HepG2 (cell line): Measurements from ENCODE around the gene VRK3. TPM values are rescaled to one million over a fixed set of nuclear protein-coding genes. Genes with fewer than 3 reads are reported as not detected.
A peak's percentile ranks its signal among the peaks of the same experiment; 100 is the strongest.

Source experiments
- AFF4 ChIP-seq: sonication (generic); formaldehyde crosslinking; IDR thresholded peaks from 2 replicates; pipeline ENCODE4 v1.4.0; 2020; ENCODE audit warnings: missing genetic modification reagents
- ARID2 ChIP-seq: sonication (generic); formaldehyde crosslinking; IDR thresholded peaks from 2 replicates; pipeline ENCODE4 v1.8.1; 2022; ENCODE audit warnings: mild to moderate bottlenecking, missing genetic modification reagents, borderline replicate concordance
- GABPB1 ChIP-seq: IDR thresholded peaks from 2 replicates; pipeline ENCODE4 v1.6.1; 2016; ENCODE audit warnings: mild to moderate bottlenecking, missing genetic modification reagents, moderate library complexity, missing compliant biosample characterization
- HHEX ChIP-seq: IDR thresholded peaks from 2 replicates; pipeline ENCODE4 v1.6.1; 2016; ENCODE audit warnings: control low read depth
- HNF1A ChIP-seq, 2 experiments: sonication (generic) in 1 of 2; formaldehyde crosslinking in 1 of 2; IDR thresholded peaks; 2 replicates each; pipeline versions ENCODE4 v1.4.0 to v1.6.1; 2016 to 2020; ENCODE audit warnings: borderline replicate concordance in 1 of 2, low read depth in 1 of 2, mild to moderate bottlenecking in 1 of 2, missing genetic modification reagents in 1 of 2
- MED1 ChIP-seq: sonication (generic); formaldehyde crosslinking; IDR thresholded peaks from 2 replicates; pipeline ENCODE4 v1.4.0; 2020; ENCODE audit warnings: missing genetic modification reagents
- RBFOX2 ChIP-seq: fragments of 200-400 bp; formaldehyde crosslinking; IDR thresholded peaks from 2 replicates; pipeline ENCODE4 v1.6.1; 2017; ENCODE audit warnings: low read depth, mild to moderate bottlenecking, low read length
- SIX4 ChIP-seq: sonication (generic); formaldehyde crosslinking; IDR thresholded peaks from 2 replicates; pipeline ENCODE4 v1.4.0; 2020; ENCODE audit warnings: missing genetic modification reagents
- TRIM22 ChIP-seq: fragments of 450-650 bp; IDR thresholded peaks from 2 replicates; pipeline ENCODE4 v1.6.1; 2017
- TRIM24 ChIP-seq: sonication (generic); formaldehyde crosslinking; IDR thresholded peaks from 2 replicates; pipeline ENCODE4 v1.8.0; 2022; ENCODE audit warnings: mild to moderate bottlenecking, missing genetic modification reagents
- ZNF136 ChIP-seq: sonication (generic); formaldehyde crosslinking; IDR thresholded peaks from 2 replicates; pipeline ENCODE4 v1.8.1; 2022; ENCODE audit warnings: low read depth, mild to moderate bottlenecking, moderate library complexity, missing genetic modification reagents
- ZNF234 ChIP-seq: sonication (generic); formaldehyde crosslinking; conservative IDR thresholded peaks from 2 replicates; pipeline ENCODE4 v1.5.1; 2020; ENCODE audit warnings: mild to moderate bottlenecking, missing genetic modification reagents
- ZNF24 ChIP-seq: fragments of 450-650 bp; IDR thresholded peaks from 2 replicates; pipeline ENCODE4 v1.6.1; 2017; ENCODE audit warnings: antibody characterized with exemption, mild to moderate bottlenecking
- ZNF850 ChIP-seq: sonication (generic); formaldehyde crosslinking; conservative IDR thresholded peaks from 2 replicates; pipeline ENCODE4 v1.9.0; 2021; ENCODE audit warnings: mild to moderate bottlenecking, missing genetic modification reagents
- polyA plus RNA-seq, 8 experiments: library from polyadenylated mRNA; depleted of rRNA in 3 of 8; stranded (reverse) in 7 of 8; unstranded in 1 of 8; fragments of >200 nt; fragmentation: Illumina TruSeq in 4 of 8; extraction: Trizol in 4 of 8; gene quantifications; 2 replicates each; pipeline versions ENCODE4 v1.2.1 to v1.2.3, GENCODE V29; 2011 to 2016; ENCODE audit warnings: low read depth in 4 of 8, missing spikeins in 1 of 8, mixed read lengths in 1 of 8; ENCODE audit not compliant: insufficient read depth in 1 of 8
- total RNA-seq, 5 experiments: library from RNA; depleted of rRNA; stranded (reverse); fragments of >200 nt; fragmentation: Illumina TruSeq; extraction: Trizol; gene quantifications; 2 replicates each; pipeline ENCODE4 v1.2.3, GENCODE V29; 2016; ENCODE audit warnings: low read depth in 1 of 5
- TF ChIP-seq, protein P1 (sequence below): sonication (generic); formaldehyde crosslinking; IDR thresholded peaks from 2 replicates; pipeline ENCODE4 v1.4.0; 2020; ENCODE audit warnings: missing genetic modification reagents
- TF ChIP-seq, protein P2 (sequence below): sonication (generic); formaldehyde crosslinking; IDR thresholded peaks from 2 replicates; pipeline ENCODE4 v1.4.0; 2020; ENCODE audit warnings: low read depth, mild to moderate bottlenecking, missing genetic modification reagents

Gene VRK3
- total and polyA plus RNA-seq, 2 of the 13 experiments (the other 11 are each of a cell fraction or from before 2014, with no cell fraction given): 23.8 to 28.3 TPM

DNA sequence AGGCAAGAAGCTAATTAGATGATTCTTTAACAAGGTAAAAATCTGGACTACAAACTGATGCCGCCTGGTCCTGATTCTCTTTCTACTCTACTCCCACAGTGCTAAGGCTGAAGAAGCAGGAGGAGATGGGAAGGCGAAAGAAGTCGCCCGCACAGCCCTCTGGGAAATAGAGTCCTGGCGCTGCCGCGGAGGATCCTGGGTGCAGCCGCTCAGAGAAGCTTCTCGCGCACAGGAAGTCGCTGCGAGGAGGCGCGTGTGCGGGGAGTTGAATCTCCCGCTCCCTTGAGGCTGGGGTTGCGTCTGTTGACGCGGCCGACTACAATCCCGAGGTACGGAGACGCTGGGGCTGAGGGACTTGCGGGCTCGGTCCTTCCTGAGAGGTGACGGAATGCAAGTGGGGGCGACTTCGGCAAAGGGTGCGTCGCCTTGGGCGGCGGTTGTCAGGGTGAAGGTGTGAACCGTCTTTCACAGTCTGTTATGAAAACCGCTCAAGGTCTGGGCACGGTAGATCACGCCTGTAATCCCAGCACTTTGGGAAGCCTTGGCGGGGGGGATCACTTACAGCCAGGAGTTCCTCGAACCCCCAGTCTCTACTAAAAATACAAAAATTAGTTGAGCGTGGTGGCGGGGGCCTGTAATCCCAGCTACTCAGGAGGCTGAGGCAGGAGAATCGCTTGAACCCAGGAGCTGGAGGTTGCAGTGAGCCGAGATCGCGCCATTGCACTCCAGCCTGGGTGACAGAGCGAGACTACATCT is 800 bp upstream of the VRK3 start, which contains the start of gene ZNF473 (continued):
- TF ChIP-seq AFF4 (CRISPR knock-in tag) (no peak), MED1 (peak; percentile 80), TRIM22 (no peak), TRIM24 (CRISPR knock-in tag) (no peak), RBFOX2 (peak; percentile 54; the same call in 1 of the 2 replicates), ZNF850 (no peak), ZNF24 (no peak), GABPB1 (CRISPR knock-in tag) (peak; percentile 95), HHEX (no peak), ZNF136 (no peak), ARID2 (peak; percentile 84; the same call in 1 of the 2 replicates), HNF1A (IDR thresholded peaks at IDR 0.05; ENCODE audit: low read depth) (no peak), HNF1A (CRISPR knock-in tag; IDR thresholded peaks at IDR 0.05; ENCODE audit: borderline replicate concordance) (peak; percentile 76), SIX4 (peak; percentile 86), ZNF234 (CRISPR knock-in tag) (no peak)
- TF ChIP-seq, protein P1, sequence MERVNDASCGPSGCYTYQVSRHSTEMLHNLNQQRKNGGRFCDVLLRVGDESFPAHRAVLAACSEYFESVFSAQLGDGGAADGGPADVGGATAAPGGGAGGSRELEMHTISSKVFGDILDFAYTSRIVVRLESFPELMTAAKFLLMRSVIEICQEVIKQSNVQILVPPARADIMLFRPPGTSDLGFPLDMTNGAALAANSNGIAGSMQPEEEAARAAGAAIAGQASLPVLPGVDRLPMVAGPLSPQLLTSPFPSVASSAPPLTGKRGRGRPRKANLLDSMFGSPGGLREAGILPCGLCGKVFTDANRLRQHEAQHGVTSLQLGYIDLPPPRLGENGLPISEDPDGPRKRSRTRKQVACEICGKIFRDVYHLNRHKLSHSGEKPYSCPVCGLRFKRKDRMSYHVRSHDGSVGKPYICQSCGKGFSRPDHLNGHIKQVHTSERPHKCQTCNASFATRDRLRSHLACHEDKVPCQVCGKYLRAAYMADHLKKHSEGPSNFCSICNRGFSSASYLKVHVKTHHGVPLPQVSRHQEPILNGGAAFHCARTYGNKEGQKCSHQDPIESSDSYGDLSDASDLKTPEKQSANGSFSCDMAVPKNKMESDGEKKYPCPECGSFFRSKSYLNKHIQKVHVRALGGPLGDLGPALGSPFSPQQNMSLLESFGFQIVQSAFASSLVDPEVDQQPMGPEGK (CRISPR knock-in tag): peak; percentile 30
- TF ChIP-seq, protein P2, sequence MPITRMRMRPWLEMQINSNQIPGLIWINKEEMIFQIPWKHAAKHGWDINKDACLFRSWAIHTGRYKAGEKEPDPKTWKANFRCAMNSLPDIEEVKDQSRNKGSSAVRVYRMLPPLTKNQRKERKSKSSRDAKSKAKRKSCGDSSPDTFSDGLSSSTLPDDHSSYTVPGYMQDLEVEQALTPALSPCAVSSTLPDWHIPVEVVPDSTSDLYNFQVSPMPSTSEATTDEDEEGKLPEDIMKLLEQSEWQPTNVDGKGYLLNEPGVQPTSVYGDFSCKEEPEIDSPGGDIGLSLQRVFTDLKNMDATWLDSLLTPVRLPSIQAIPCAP (CRISPR knock-in tag): peak; percentile 80; the same call in 1 of the 2 replicates
